GM13976 (cell line): ENCODE measurements around the gene TARS1.

Experiments used
- DNase-seq: peaks from one replicate; pipeline ENCODE4 v3.0.0; 2012; ENCODE audit warnings: low spot score
- in situ Hi-C: fragments of 300-500 bp; cut with MboI; formaldehyde crosslinking; loops from one replicate; pipeline ENCODE4 v1.12.0; 2022; ENCODE audit warnings: low sequenced_read_pairs, mixed read lengths, inconsistent platforms; ENCODE audit not compliant: unreplicated experiment
- TF ChIP-seq, protein P1 (sequence below): IDR thresholded peaks from 2 replicates; pipeline ENCODE4 v1.5.1; 2012; ENCODE audit warnings: borderline replicate concordance, mild to moderate bottlenecking; ENCODE audit not compliant: insufficient read depth; ENCODE audit errors: extremely low read depth, missing control alignments, control extremely low read depth

The TARS1 gene

GRCh38 chr5:33488558-33489355 is 48.0 kb downstream of the TARS1 start:
- no peak for DNase-seq
- in situ Hi-C loops: no loop called here
- TF ChIP-seq, protein P1, sequence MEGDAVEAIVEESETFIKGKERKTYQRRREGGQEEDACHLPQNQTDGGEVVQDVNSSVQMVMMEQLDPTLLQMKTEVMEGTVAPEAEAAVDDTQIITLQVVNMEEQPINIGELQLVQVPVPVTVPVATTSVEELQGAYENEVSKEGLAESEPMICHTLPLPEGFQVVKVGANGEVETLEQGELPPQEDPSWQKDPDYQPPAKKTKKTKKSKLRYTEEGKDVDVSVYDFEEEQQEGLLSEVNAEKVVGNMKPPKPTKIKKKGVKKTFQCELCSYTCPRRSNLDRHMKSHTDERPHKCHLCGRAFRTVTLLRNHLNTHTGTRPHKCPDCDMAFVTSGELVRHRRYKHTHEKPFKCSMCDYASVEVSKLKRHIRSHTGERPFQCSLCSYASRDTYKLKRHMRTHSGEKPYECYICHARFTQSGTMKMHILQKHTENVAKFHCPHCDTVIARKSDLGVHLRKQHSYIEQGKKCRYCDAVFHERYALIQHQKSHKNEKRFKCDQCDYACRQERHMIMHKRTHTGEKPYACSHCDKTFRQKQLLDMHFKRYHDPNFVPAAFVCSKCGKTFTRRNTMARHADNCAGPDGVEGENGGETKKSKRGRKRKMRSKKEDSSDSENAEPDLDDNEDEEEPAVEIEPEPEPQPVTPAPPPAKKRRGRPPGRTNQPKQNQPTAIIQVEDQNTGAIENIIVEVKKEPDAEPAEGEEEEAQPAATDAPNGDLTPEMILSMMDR: no peak

- DNase-seq: no peak
- in situ Hi-C loops: no loop called here
- TF ChIP-seq, protein P1: no peak
These were observed 48.8 kb downstream of the TARS1 start for GRCh38 chr5:33489481-33490067.

DNA sequence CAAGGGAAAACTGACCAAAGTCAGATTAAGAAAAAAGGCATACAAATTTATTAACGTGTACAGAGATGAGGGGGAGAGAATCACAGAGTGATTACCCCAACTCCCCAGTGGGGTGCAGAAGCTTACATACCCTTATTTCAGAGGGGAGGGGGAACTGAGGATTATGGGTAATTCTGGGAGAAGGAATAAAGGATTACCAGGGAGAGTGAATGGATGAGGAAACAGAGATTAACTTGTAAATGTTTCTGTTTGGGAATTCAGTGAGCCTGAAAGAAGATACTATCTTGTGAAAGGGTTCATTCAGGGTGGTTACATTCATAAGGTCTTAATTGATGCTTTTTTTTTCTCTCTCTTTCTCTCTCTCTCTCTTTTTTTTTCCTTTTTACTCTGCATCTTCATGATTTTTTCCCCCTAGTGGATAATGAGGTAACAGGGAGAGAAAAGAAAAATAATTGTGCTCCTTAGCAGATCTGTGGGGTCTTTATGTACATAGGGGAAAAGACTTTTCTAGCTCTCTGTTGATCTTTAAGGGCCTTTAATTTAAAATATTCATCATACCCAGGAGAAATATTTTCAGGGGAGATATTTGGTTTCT is 49.4 kb downstream of the TARS1 start:
- TF ChIP-seq, protein P1: no peak
- DNase-seq: no peak
- in situ Hi-C loops: no loop called here

GRCh38 chr5:33491941-33492340 is 51.2 kb downstream of the TARS1 start:
- in situ Hi-C loops: no loop called here
- DNase-seq: no peak
- TF ChIP-seq, protein P1: no peak

- TF ChIP-seq, protein P1: no peak
- no peak for DNase-seq
- in situ Hi-C loops: no loop called here
These were observed 53.7 kb downstream of the TARS1 start for GRCh38 chr5:33494466-33494865.

- DNase-seq: no peak
- TF ChIP-seq, protein P1: no peak
- in situ Hi-C loops: no loop called here
These were observed 60.5 kb downstream of the TARS1 start for GRCh38 chr5:33501260-33501659.
